Endothelial cell of umbilical vein (primary cell): ENCODE results near the gene FYCO1. TPM values are rescaled to one million over a fixed set of nuclear protein-coding genes. Genes with fewer than 3 reads are reported as not detected.

Experiments used
- BruUV-seq: library from RNA; stranded (reverse); fragments of 400-500 nt; replicated peaks from 2 replicates; lab custom pipeline; 2021; lab: Mats Ljungman, UMichigan
- CTCF ChIA-PET: fragments of 300-600, 350-600 bp; sonication (Branson Sonifier 250); formaldehyde crosslinking; loops from one replicate; lab custom pipeline; 2021; ENCODE audit warnings: antibody characterized with exemption, inconsistent platforms; lab: Charles Lee
- POLR2A ChIA-PET: fragments of 300-600, 350-600 bp; sonication (Branson Sonifier 250); formaldehyde crosslinking; loops from one replicate; lab custom pipeline; 2021; ENCODE audit warnings: antibody characterized with exemption, inconsistent platforms; lab: Charles Lee
- DNase-seq: peaks from one replicate; pipeline ENCODE4 v3.0.0-alpha.2; 2011; ENCODE audit warnings: low read depth, low spot score
- FAIRE-seq: peaks from 2 replicates; lab custom pipeline; 2011; peaks lifted over from hg19 to GRCh38; lab: Jason Lieb, UNC
- H2AFZ ChIP-seq: 2 replicates; pipeline ENCODE4 v1.6.0; 2012; ENCODE audit warnings: low read depth, low read length, control low read depth, inconsistent platforms
- H3K27ac ChIP-seq: 2 replicates; pipeline ENCODE4 v1.5.1; 2011; ENCODE audit warnings: low read depth, mild to moderate bottlenecking, control low read depth, low read length, moderate library complexity; ENCODE audit not compliant: insufficient read depth
- H3K27me3 ChIP-seq, 2 experiments: 2 replicates each; pipeline versions ENCODE4 v1.6.0 to v1.6.1; 2011; ENCODE audit warnings: low read length in 2 of 2, mixed read lengths in 1 of 2; ENCODE audit not compliant: control insufficient read depth in 2 of 2, insufficient read depth in 2 of 2
- H3K36me3 ChIP-seq, 2 experiments: 2 replicates in 1 of 2; 3 replicates in 1 of 2; pipeline ENCODE4 v1.5.1; 2011; ENCODE audit warnings: low read length in 2 of 2, mild to moderate bottlenecking in 1 of 2, moderate library complexity in 1 of 2; ENCODE audit not compliant: control insufficient read depth in 2 of 2, insufficient read depth in 2 of 2; ENCODE audit errors: extremely low read depth in 1 of 2
- H3K4me1 ChIP-seq: 3 replicates; pipeline ENCODE4 v1.5.1; 2011; ENCODE audit warnings: mild to moderate bottlenecking, low read length; ENCODE audit not compliant: control insufficient read depth, insufficient read depth; ENCODE audit errors: extremely low read depth
- H3K4me2 ChIP-seq: 2 replicates; pipeline ENCODE4 v1.6.1; 2011; ENCODE audit warnings: low read length, control low read depth, mixed read lengths; ENCODE audit not compliant: insufficient read depth
- H3K4me3 ChIP-seq, 3 experiments: fragments of 200-600 bp in 1 of 3; sonication (generic), shearing (Covaris generic) in 1 of 3; replicated peaks in 1 of 3; 2 replicates each; pipeline ENCODE4 v1.5.1; 2011 to 2016; ENCODE audit warnings: control low read depth in 3 of 3, low read length in 3 of 3, mild to moderate bottlenecking in 2 of 3, inconsistent platforms in 1 of 3, low read depth in 1 of 3, moderate library complexity in 1 of 3; ENCODE audit not compliant: insufficient read depth in 1 of 3
- H3K79me2 ChIP-seq: 2 replicates; pipeline ENCODE4 v1.6.0; 2012; ENCODE audit warnings: low read length, inconsistent platforms; ENCODE audit not compliant: control insufficient read depth, insufficient read depth
- H3K9ac ChIP-seq: replicated peaks from 2 replicates; pipeline ENCODE3; 2011; ENCODE audit warnings: low read length, control low read depth; ENCODE audit not compliant: insufficient read depth; ENCODE audit errors: extremely low read depth
- H3K9me1 ChIP-seq: replicated peaks from 3 replicates; pipeline ENCODE4 v1.6.0; 2011; ENCODE audit warnings: mild to moderate bottlenecking, low read length; ENCODE audit not compliant: control insufficient read depth, insufficient read depth; ENCODE audit errors: extremely low read depth
- H3K9me3 ChIP-seq: replicated peaks from 2 replicates; pipeline ENCODE4 v1.5.1; 2012; ENCODE audit warnings: low read length, inconsistent platforms; ENCODE audit not compliant: control insufficient read depth, insufficient read depth
- H4K20me1 ChIP-seq: replicated peaks from 2 replicates; pipeline ENCODE3; 2011; ENCODE audit warnings: mild to moderate bottlenecking, low read length; ENCODE audit not compliant: control insufficient read depth, insufficient read depth; ENCODE audit errors: extremely low read depth
- CTCF ChIP-seq, 2 donors: IDR thresholded peaks; 1 replicate in 1 of 2; 2 replicates in 1 of 2; pipeline ENCODE4 v1.5.1; 2011; ENCODE audit warnings: low read length in 2 of 2, mild to moderate bottlenecking in 2 of 2, moderate library complexity in 2 of 2, control low read depth in 1 of 2, inconsistent platforms in 1 of 2, low read depth in 1 of 2; ENCODE audit not compliant: insufficient read depth in 1 of 2; ENCODE audit errors: extremely low read depth in 1 of 2
- EZH2 ChIP-seq: IDR thresholded peaks from 2 replicates; pipeline ENCODE4 v1.6.1; 2012; ENCODE audit warnings: borderline replicate concordance, low read depth, mild to moderate bottlenecking, moderate library complexity, low read length, inconsistent platforms; ENCODE audit not compliant: severe bottlenecking
- FOS ChIP-seq: IDR thresholded peaks from 2 replicates; pipeline ENCODE4 v1.6.1; 2011; ENCODE audit warnings: mild to moderate bottlenecking, low read length, moderate library complexity, borderline replicate concordance; ENCODE audit not compliant: insufficient read depth
- GATA2 ChIP-seq: IDR thresholded peaks from 2 replicates; pipeline ENCODE4 v1.7.0; 2011; ENCODE audit warnings: low read depth, mild to moderate bottlenecking, moderate library complexity, mixed read lengths, low read length; ENCODE audit not compliant: insufficient read length, insufficient read depth
- JUN ChIP-seq: IDR thresholded peaks from 2 replicates; pipeline ENCODE4 v1.6.1; 2011; ENCODE audit warnings: borderline replicate concordance, low read depth; ENCODE audit not compliant: insufficient read length, insufficient read depth
- MAX ChIP-seq: IDR thresholded peaks from 2 replicates; pipeline ENCODE4 v1.6.1; 2011; ENCODE audit not compliant: insufficient read depth, insufficient read length
- MYC ChIP-seq: IDR thresholded peaks from one replicate; pipeline ENCODE4 v1.6.1; 2011; ENCODE audit warnings: mild to moderate bottlenecking, low read depth, low read length
- POLR2A ChIP-seq: IDR thresholded peaks from 2 replicates; pipeline ENCODE4 v1.6.1; 2012; ENCODE audit warnings: low read depth, mild to moderate bottlenecking, control low read depth, low read length
- POLR2AphosphoS5 ChIP-seq: IDR thresholded peaks from 2 replicates; pipeline ENCODE4 v1.6.1; 2012; ENCODE audit warnings: low read depth, mild to moderate bottlenecking, control low read depth, low read length, moderate library complexity; ENCODE audit not compliant: insufficient read depth
- dilution Hi-C: fragments of 300-500 bp; cut with MboI; formaldehyde crosslinking; loops from one replicate; pipeline ENCODE4 v1.15.0; 2019; ENCODE audit warnings: low sequenced_read_pairs; ENCODE audit not compliant: extremely low pct_ligation_motif_present
- intact Hi-C: fragments of 100-400 bp; cut with micrococcal nuclease; formaldehyde crosslinking; loops from one replicate; pipeline ENCODE4 v1.10.0; 2022
- polyA plus RNA-seq, 4 experiments: library from polyadenylated mRNA; depleted of rRNA in 3 of 4; stranded (reverse) in 3 of 4; unstranded in 1 of 4; fragments of >200 nt; gene quantifications; 2 replicates each; pipeline versions ENCODE4 v1.2.1 to v1.2.3, GENCODE V29; 2011 to 2012; ENCODE audit warnings: missing spikeins in 1 of 4
- total RNA-seq: library from RNA; stranded (reverse); gene quantifications from 2 replicates; pipeline ENCODE4 v1.2.3, GENCODE V29; 2021

Gene FYCO1
- total and polyA plus RNA-seq, 2 donors (not counting 3 experiments of a cell fraction or from before 2014, with no cell fraction given) = 13.9 to 20.8 TPM

- H3K4me1 ChIP-seq = peaks cover 43% of the 10 kb centered on the region
- FAIRE-seq (no peak), DNase-seq (no peak)
- no TSS peak for BruUV-seq
- ChIA-PET POLR2A (no interaction called here), CTCF (no interaction called here)
- H3K4me3 ChIP-seq = no peak overlapping the region
- H2AFZ ChIP-seq = no peak overlapping the region
- H3K9me1 ChIP-seq = no peaks in the 10 kb centered on the region
- no peak overlapping the region for H3K9ac ChIP-seq
- no peaks in the 10 kb centered on the region for H3K36me3 ChIP-seq
- H3K79me2 ChIP-seq = peaks cover 49% of the 10 kb centered on the region
- no peaks in the 10 kb centered on the region for H3K9me3 ChIP-seq
- intact Hi-C loops (no loop called here), dilution Hi-C loops (no loop called here)
- no peak overlapping the region for H3K27ac ChIP-seq
- H3K27me3 ChIP-seq = no peaks in the 10 kb centered on the region
- H4K20me1 ChIP-seq = no peaks in the 10 kb centered on the region
- TF ChIP-seq POLR2A = no peak
- no peak for TF ChIP-seq POLR2AphosphoS5
- no peak for TF ChIP-seq JUN
- no peak for TF ChIP-seq MAX
- TF ChIP-seq GATA2 = no peak
- no peak for TF ChIP-seq MYC
- TF ChIP-seq CTCF (IDR thresholded peaks at IDR 0.05; ENCODE audit: extremely low read depth in 1 of 2, insufficient read depth in 1 of 2, low read depth in 1 of 2, low read length in 2 of 2) = no peak
- no peak for TF ChIP-seq FOS
- no peak for TF ChIP-seq EZH2
- H3K4me2 ChIP-seq = no peak overlapping the region
These were observed 5.4 kb downstream of the FYCO1 start for GRCh38 chr3:45990181-45990580.
